Hepatocyte (in vitro differentiated cells): ENCODE data around the gene AP4S1. TPM values are rescaled to one million over a fixed set of nuclear protein-coding genes. Genes with fewer than 3 reads are reported as not detected.

Source experiments
- DNase-seq: peaks from one replicate; pipeline ENCODE4 v3.0.0-alpha.2; 2016; ENCODE audit warnings: low spot score
- H2AFZ ChIP-seq: fragments of 200-600 bp; sonication (generic); 2 replicates; pipeline ENCODE4 v1.6.0; 2016; ENCODE audit warnings: antibody characterized with exemption, mild to moderate bottlenecking
- H3K27ac ChIP-seq: fragments of 200-600 bp; sonication (generic); 2 replicates; pipeline ENCODE4 v1.5.1; 2016; ENCODE audit warnings: mild to moderate bottlenecking
- H3K27me3 ChIP-seq: fragments of 200-600 bp; sonication (generic); 2 replicates; pipeline ENCODE4 v1.6.1; 2016
- H3K36me3 ChIP-seq: fragments of 200-600 bp; sonication (generic); replicated peaks from 2 replicates; pipeline ENCODE4 v1.5.1; 2016; ENCODE audit warnings: low read depth; ENCODE audit not compliant: insufficient read depth
- H3K4me1 ChIP-seq: fragments of 200-600 bp; sonication (generic); 2 replicates; pipeline ENCODE4 v1.5.1; 2016; ENCODE audit warnings: mild to moderate bottlenecking, moderate library complexity; ENCODE audit not compliant: insufficient read depth
- H3K4me2 ChIP-seq: fragments of 200-600 bp; sonication (generic); 2 replicates; pipeline ENCODE4 v1.6.0; 2016
- H3K4me3 ChIP-seq: fragments of 200-600 bp; sonication (generic); 2 replicates; pipeline ENCODE4 v1.5.1; 2016; ENCODE audit warnings: mild to moderate bottlenecking
- H3K79me2 ChIP-seq: fragments of 200-600 bp; sonication (generic); 2 replicates; pipeline ENCODE4 v1.6.0; 2017; ENCODE audit warnings: mild to moderate bottlenecking
- H3K9me2 ChIP-seq: fragments of 200-600 bp; sonication (generic); replicated peaks from 2 replicates; pipeline ENCODE4 v1.6.0; 2017; ENCODE audit warnings: mild to moderate bottlenecking; ENCODE audit not compliant: insufficient read depth
- H3K9me3 ChIP-seq: fragments of 200-600 bp; sonication (generic); 2 replicates; pipeline ENCODE4 v1.5.1; 2016; ENCODE audit warnings: low read depth, mild to moderate bottlenecking
- H4K20me1 ChIP-seq: fragments of 200-600 bp; sonication (generic); 2 replicates; pipeline ENCODE4 v1.6.0; 2016; ENCODE audit warnings: mild to moderate bottlenecking; ENCODE audit not compliant: insufficient read depth, poor library complexity, severe bottlenecking
- CTCF ChIP-seq: fragments of 200-600 bp; sonication (generic); IDR thresholded peaks from 2 replicates; pipeline ENCODE4 v1.5.1; 2016; ENCODE audit warnings: antibody characterized with exemption, mild to moderate bottlenecking; ENCODE audit not compliant: poor library complexity
- EZH2 ChIP-seq: fragments of 200-600 bp; sonication (generic); IDR thresholded peaks from 2 replicates; pipeline ENCODE4 v1.6.1; 2016; ENCODE audit warnings: antibody characterized with exemption, mild to moderate bottlenecking, borderline replicate concordance
- EZH2phosphoT487 ChIP-seq: fragments of 200-600 bp; sonication (generic); IDR thresholded peaks from one replicate; pipeline ENCODE4 v1.6.1; 2018; ENCODE audit warnings: antibody characterized with exemption, mild to moderate bottlenecking, low read depth, moderate library complexity; ENCODE audit not compliant: unreplicated experiment, severe bottlenecking
- WGBS: methylation state at CpG from one replicate; pipeline ENCODE4 v1.1.6; 2016; ENCODE audit warnings: low lambda C conversion rate; ENCODE audit errors: missing lambda C conversion rate; 5-methylcytosine and 5-hydroxymethylcytosine counted together
- polyA plus RNA-seq: library from polyadenylated mRNA; unstranded; fragments of >200 nt; fragmentation: Nextera tagmentation; extraction: Ambion mirVana; gene quantifications from 2 replicates; pipeline ENCODE4 v1.2.1, GENCODE V29; 2016
- total RNA-seq: library from RNA; depleted of rRNA; stranded (reverse); fragments of >200 nt; gene quantifications from 2 replicates; pipeline ENCODE4 v1.2.3, GENCODE V29; 2014

The AP4S1 gene
- total and polyA plus RNA-seq, 2 experiments from 2014 or later: 5.2 to 14.0 TPM

DNA sequence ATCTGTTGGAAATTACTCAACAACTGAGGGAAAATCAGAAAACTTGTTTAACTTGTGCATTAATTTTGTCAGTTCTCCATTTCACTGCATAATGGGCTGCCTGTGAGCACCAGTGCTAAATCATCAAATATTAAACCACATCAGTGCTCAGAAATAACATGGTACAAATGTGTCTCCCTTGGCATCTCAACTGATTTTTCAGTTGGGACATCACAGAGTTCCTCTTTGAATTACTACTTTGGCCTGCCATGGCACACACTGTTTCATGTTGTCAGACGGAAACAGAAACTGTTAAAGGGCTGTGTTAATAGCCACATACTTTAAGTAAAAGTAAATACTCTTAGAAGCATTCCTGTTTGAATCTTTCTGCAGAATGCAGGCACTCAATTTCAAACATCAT, 42.8 kb downstream of the AP4S1 start:
- Histone ChIP-seq H3K4me3 (no peak overlapping the region), H3K36me3 (no peaks in the 10 kb centered on the region), H3K4me1 (no peaks in the 10 kb centered on the region), H3K27me3 (no peaks in the 10 kb centered on the region), H4K20me1 (no peaks in the 10 kb centered on the region), H3K4me2 (no peak overlapping the region), H3K9me2 (no peaks in the 10 kb centered on the region), H3K27ac (no peak overlapping the region), H3K9me3 (no peaks in the 10 kb centered on the region), H2AFZ (no peak overlapping the region), H3K79me2 (no peaks in the 10 kb centered on the region)
- WGBS: 68% methylated on average over 1 of the region's 1 CpG
- TF ChIP-seq EZH2phosphoT487 (no peak), CTCF (no peak), EZH2 (no peak)
- DNase-seq: no peak

- no peaks in the 10 kb centered on the region for H3K79me2 ChIP-seq
- no peak overlapping the region for H3K4me3 ChIP-seq
- H3K36me3 ChIP-seq: no peaks in the 10 kb centered on the region
- DNase-seq: no peak
- no peaks in the 10 kb centered on the region for H4K20me1 ChIP-seq
- H3K27ac ChIP-seq: no peak overlapping the region
- no peaks in the 10 kb centered on the region for H3K9me2 ChIP-seq
- no peaks in the 10 kb centered on the region for H3K27me3 ChIP-seq
- WGBS: 96% methylated on average over 3 of the region's 3 CpGs
- H2AFZ ChIP-seq: no peak overlapping the region
- H3K4me1 ChIP-seq: no peaks in the 10 kb centered on the region
- no peak overlapping the region for H3K4me2 ChIP-seq
- no peaks in the 10 kb centered on the region for H3K9me3 ChIP-seq
- TF ChIP-seq EZH2phosphoT487 (no peak), CTCF (no peak), EZH2 (no peak)
Measured at GRCh38 chr14:31069343-31069742, 43.9 kb downstream of the AP4S1 start.

DNA sequence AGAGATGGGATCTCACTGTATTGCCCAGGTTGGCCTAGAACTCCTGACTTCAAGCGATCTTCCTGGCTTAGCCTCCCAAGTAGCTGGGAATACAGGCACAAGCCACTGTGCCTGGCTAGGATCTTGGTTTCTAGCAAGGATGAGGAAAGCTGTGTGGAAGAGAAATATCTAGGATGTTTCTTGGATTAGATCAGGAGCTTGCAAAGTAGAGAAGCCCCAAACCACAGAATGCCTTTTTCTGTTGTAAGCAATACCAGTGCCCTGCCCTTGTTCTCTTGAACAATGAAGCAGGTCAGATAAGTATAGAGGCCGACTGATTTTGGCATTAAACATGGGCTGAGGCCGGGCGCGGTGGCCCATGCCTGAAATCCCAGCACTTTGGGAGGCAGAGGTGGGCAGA, 45.0 kb downstream of the AP4S1 start:
- Histone ChIP-seq H3K9me3 (no peaks in the 10 kb centered on the region), H3K36me3 (no peaks in the 10 kb centered on the region), H3K9me2 (no peaks in the 10 kb centered on the region), H3K4me1 (no peaks in the 10 kb centered on the region), H2AFZ (no peak overlapping the region), H4K20me1 (no peaks in the 10 kb centered on the region), H3K4me2 (no peak overlapping the region), H3K27ac (no peak overlapping the region), H3K4me3 (no peak overlapping the region), H3K79me2 (no peaks in the 10 kb centered on the region), H3K27me3 (no peaks in the 10 kb centered on the region)
- no peak for DNase-seq
- TF ChIP-seq CTCF: no peak
- TF ChIP-seq EZH2phosphoT487: no peak
- TF ChIP-seq EZH2: no peak
- WGBS: 95% methylated on average over 5 of the region's 5 CpGs

GRCh38 chr14:31071151-31071550, 45.7 kb downstream of the AP4S1 start:
- TF ChIP-seq EZH2 (no peak), EZH2phosphoT487 (no peak), CTCF (no peak)
- H3K36me3 ChIP-seq: no peaks in the 10 kb centered on the region

More at GRCh38 chr14:31071151-31071550, 45.7 kb downstream of the AP4S1 start:
- DNase-seq: no peak
- H3K4me2 ChIP-seq: no peak overlapping the region
- no peaks in the 10 kb centered on the region for H3K4me1 ChIP-seq
- no peak overlapping the region for H2AFZ ChIP-seq
- no peak overlapping the region for H3K4me3 ChIP-seq
- H3K27me3 ChIP-seq: no peaks in the 10 kb centered on the region
- no peak overlapping the region for H3K27ac ChIP-seq
- no peaks in the 10 kb centered on the region for H4K20me1 ChIP-seq
- no peaks in the 10 kb centered on the region for H3K9me2 ChIP-seq
- WGBS: 93% methylated on average over 2 of the region's 2 CpGs
- H3K79me2 ChIP-seq: no peaks in the 10 kb centered on the region
- no peaks in the 10 kb centered on the region for H3K9me3 ChIP-seq
